ENCODE data around the gene VSIG2. TPM values are rescaled to one million over a fixed set of nuclear protein-coding genes. Genes with fewer than 3 reads are reported as not detected.

Gene VSIG2
- total RNA-seq, 1 donor, result 0.27 TPM

GRCh38 chr11:124763156-124763947, 11.3 kb upstream of the VSIG2 start:
- peak in 2 of 3 donors; percentile 82 for DNase-seq (ENCODE audit: low read depth in 2 of 3, low spot score in 2 of 3)

GRCh38 chr11:124762624-124763155, 10.6 kb upstream of the VSIG2 start:
- DNase-seq (ENCODE audit: low read depth in 2 of 3, low spot score in 2 of 3), result no peak

GRCh38 chr11:124762105-124762623, 10.1 kb upstream of the VSIG2 start, which contains the start of gene ESAM:
ESAM (minus strand) TSS chr11:124762290; CDS start chr11:124762154, 136 bp downstream.
- peak in 2 of 3 donors; percentile 55 to 57 for DNase-seq (ENCODE audit: low read depth in 2 of 3, low spot score in 2 of 3)

- DNase-seq (ENCODE audit: low read depth in 2 of 3, low spot score in 2 of 3), result no peak
These were observed 9.4 kb upstream of the VSIG2 start for GRCh38 chr11:124761301-124762104.

- DNase-seq (ENCODE audit: low read depth in 2 of 3, low spot score in 2 of 3), result no peak
These were observed 8.8 kb upstream of the VSIG2 start for GRCh38 chr11:124760806-124761205.

- DNase-seq (ENCODE audit: low read depth in 2 of 3, low spot score in 2 of 3), result peak in 1 of 3 donors; percentile 39
These were observed 8.2 kb upstream of the VSIG2 start for GRCh38 chr11:124760205-124760652.

GRCh38 chr11:124759266-124760204, 7.5 kb upstream of the VSIG2 start:
- DNase-seq (ENCODE audit: low read depth in 2 of 3, low spot score in 2 of 3), result peak in 2 of 3 donors; percentile 31 to 51

- DNase-seq (ENCODE audit: low read depth in 2 of 3, low spot score in 2 of 3), result peak in 2 of 3 donors; percentile 86 to 91
These were observed 6.6 kb upstream of the VSIG2 start for GRCh38 chr11:124758355-124759265.

GRCh38 chr11:124757320-124757719, 5.3 kb upstream of the VSIG2 start:
- DNase-seq (ENCODE audit: low read depth in 2 of 3, low spot score in 2 of 3), result no peak

GRCh38 chr11:124756753-124757227, 4.7 kb upstream of the VSIG2 start:
- no peak for DNase-seq (ENCODE audit: low read depth in 2 of 3, low spot score in 2 of 3)

- no peak for DNase-seq (ENCODE audit: low read depth in 2 of 3, low spot score in 2 of 3)
These were observed 4.1 kb upstream of the VSIG2 start for GRCh38 chr11:124756033-124756752.

- DNase-seq (ENCODE audit: low read depth in 2 of 3, low spot score in 2 of 3), result no peak
These were observed 2.7 kb upstream of the VSIG2 start for GRCh38 chr11:124754710-124755109.

- no peak for DNase-seq (ENCODE audit: low read depth in 2 of 3, low spot score in 2 of 3)
These were observed 2.3 kb upstream of the VSIG2 start for GRCh38 chr11:124754309-124754708.

- DNase-seq (ENCODE audit: low read depth in 2 of 3, low spot score in 2 of 3), result no peak
These were observed 1.6 kb upstream of the VSIG2 start for GRCh38 chr11:124753624-124754023.

GRCh38 chr11:124753205-124753604, 1.1 kb upstream of the VSIG2 start:
- DNase-seq (ENCODE audit: low read depth in 2 of 3, low spot score in 2 of 3), result no peak

- no peak for DNase-seq (ENCODE audit: low read depth in 2 of 3, low spot score in 2 of 3)
These were observed 532 bp upstream of the VSIG2 start for GRCh38 chr11:124752471-124753102.

- DNase-seq (ENCODE audit: low read depth in 2 of 3, low spot score in 2 of 3), result no peak
These were observed 689 bp downstream of the VSIG2 start for GRCh38 chr11:124751391-124751740.

- DNase-seq (ENCODE audit: low read depth in 2 of 3, low spot score in 2 of 3), result no peak
These were observed 2.1 kb downstream of the VSIG2 start for GRCh38 chr11:124749912-124750311.

Measured in hematopoietic multipotent progenitor cell (in vitro differentiated cells).